ENCODE measurements around the gene MYOCOS. TPM values are rescaled to one million over a fixed set of nuclear protein-coding genes. Genes with fewer than 3 reads are reported as not detected.
"Not testable (repeated sequence)": the region's sequence is repeated elsewhere in the genome, so short reads cannot be mapped to it uniquely, and the experiment has no call there.

Gene MYOCOS
- total RNA-seq, 1 experiment from 2014 or later: not detected

- DNase-seq (ENCODE audit: low spot score): no peak
Measured at GRCh38 chr1:171625225-171625624, 3.2 kb downstream of the MYOCOS start.

DNA sequence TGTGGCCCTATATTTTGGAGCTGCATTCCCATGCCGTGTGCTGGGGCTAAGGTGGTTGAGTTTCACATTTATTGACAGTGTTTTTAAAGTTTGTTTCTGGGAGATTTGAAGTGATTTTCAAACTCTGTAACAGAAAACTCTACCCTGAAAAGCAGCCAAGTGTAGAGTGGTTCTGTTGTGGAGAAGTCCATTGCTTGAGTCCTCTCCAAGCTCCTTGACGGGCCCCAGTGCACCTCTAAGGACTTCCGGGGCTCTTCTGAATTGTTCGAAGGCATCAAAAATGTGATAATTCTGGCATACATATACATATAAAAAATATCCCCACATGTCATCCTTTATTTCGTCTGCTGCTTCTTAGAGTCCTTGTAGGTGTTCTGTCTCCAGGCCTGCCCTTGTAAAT, 5.0 kb downstream of the MYOCOS start:
- no peak for DNase-seq (ENCODE audit: low spot score)

GRCh38 chr1:171628225-171628624, 6.2 kb downstream of the MYOCOS start:
- DNase-seq (ENCODE audit: low spot score): no peak

DNA sequence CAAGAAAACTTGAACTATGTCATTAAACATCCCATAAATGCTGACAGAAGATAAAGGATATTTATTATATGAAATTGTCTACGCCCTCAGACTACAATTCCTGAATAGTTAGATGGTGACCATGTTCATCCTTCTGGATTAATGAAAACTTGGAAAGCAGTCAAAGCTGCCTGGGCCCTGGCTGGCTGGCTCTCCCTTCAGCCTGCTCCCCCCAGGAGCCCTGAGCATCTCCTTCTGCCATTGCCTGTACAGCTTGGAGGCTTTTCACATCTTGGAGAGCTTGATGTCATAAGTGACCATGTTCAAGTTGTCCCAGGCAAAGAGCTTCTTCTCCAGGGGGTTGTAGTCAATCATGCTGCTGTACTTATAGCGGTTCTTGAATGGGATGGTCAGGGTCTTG, 13.6 kb downstream of the MYOCOS start:
- no peak for DNase-seq (ENCODE audit: low spot score)

DNA sequence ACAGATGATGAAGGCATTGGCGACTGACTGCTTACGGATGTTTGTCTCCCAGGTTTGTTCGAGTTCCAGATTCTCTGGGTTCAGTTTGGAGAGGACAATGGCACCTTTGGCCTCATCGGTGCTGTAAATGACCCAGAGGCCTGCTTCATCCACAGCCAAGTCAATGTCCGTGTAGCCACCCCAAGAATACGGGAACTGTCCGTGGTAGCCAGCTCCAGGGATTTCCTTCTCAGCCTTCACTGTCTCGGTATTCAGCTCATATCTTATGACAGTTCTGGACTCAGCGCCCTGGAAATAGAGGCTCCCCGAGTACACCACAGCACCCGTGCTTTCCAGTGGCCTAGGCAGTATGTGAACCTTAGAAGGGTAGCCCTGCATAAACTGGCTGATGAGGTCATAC, 14.1 kb downstream of the MYOCOS start:
- DNase-seq (ENCODE audit: low spot score): peak; percentile 23

DNA sequence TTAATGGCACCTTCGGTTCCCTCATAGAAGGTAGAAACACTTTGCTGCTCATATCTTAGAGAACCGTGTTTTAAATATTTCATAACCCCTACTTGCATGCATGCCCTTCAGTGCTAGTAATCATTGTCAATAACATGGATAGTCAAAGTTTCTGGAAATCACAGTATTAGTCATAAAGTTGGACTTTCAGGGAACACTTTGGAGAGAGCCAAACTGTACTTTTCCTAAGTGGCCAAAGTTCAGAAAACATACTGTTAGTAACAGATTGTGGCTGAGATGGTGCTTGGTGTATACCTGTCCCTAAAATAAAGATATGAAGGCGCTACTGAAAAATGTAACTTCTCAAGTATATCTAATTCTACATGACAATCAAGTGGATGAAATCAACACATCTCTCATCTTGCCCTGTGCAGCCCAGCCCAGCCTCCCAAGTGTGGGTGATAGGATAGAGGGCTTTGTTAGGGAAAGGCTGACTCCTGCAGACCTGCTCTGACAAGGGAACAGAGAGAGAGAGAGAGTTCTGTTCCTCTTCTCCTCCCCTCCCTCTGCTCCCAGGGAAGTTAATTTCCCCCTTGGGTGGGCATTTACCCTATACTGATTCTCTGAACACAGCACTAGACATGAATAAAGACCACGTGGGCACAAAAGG, 16.0 kb downstream of the MYOCOS start:
- no peak for DNase-seq (ENCODE audit: low spot score)

DNA sequence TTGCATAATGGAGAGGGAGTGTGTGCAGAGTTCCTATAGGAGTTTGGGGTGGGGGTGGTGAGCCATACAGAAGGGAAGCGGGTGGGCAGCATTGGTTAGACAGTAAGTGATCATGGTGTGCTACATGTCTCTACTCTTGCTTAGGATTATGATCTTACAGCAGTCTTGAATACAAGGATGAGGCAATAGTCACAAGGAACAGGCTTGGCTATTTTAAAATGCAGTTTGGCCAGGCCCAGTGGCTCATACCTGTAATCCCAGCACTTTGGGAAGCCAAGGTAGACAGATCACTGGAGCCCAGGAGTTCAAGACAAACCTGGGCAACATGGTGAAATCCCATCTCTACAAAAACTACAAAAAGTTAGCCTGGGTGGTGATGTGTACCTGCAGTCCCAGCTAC, 18.2 kb downstream of the MYOCOS start:
- DNase-seq (ENCODE audit: low spot score): no peak

GRCh38 chr1:171641076-171641864, 19.2 kb downstream of the MYOCOS start:
- DNase-seq (ENCODE audit: low spot score): no peak

- no peak for DNase-seq (ENCODE audit: low spot score)
Measured at GRCh38 chr1:171642197-171642596, 20.2 kb downstream of the MYOCOS start.

- DNase-seq (ENCODE audit: low spot score): no peak
Measured at GRCh38 chr1:171643156-171643555, 21.1 kb downstream of the MYOCOS start.

GRCh38 chr1:171644805-171645483, 22.9 kb downstream of the MYOCOS start:
- peak; percentile 90 for DNase-seq (ENCODE audit: low spot score)

- no peak for DNase-seq (ENCODE audit: low spot score)
Measured at GRCh38 chr1:171645553-171646248, 23.7 kb downstream of the MYOCOS start.

DNA sequence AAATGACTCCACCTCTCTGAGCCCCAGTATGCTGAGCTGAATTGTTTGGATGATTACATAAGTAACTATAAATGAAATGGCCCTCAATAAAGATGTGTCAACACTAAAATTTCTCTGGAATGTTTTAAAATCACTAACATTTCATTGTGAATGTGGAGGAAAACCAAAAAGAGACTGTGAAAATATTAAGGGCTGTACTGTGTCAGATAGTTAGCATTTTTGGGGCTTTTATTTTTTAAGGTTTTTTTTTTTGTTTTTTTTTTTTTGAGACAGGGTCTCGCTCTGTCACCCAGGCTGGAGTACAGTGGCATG, 24.2 kb downstream of the MYOCOS start:
- no peak for DNase-seq (ENCODE audit: low spot score)

DNA sequence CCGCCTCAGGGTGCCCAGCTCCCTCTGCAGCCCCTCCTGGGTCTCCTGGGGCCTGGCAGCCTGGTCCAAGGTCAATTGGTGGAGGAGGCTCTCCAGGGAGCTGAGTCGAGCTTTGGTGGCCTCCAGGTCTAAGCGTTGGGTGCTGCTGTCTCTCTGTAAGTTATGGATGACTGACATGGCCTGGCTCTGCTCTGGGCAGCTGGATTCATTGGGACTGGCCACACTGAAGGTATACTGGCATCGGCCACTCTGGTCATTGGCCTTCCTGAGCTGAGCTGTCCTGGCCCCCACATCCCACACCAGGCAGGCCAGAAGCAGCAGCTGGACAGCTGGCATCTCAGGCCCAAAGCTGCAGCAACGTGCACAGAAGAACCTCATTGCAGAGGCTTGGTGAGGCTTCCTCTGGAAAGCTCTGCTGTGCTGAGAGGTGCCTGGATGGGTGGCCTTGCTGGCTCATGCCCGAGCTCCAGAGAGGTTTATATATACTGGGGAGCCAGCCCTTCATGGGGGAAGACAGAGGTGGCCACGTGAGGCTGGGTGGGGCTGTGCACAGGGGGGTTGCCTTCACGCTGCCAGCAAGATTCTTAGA, 30.3 kb downstream of the MYOCOS start, which contains the start of gene MYOC:
TSS of gene MYOC (minus strand) at position 455 of the 589 bp plus-strand sequence. CDS start at position 378, 77 bp downstream.
- no peak for DNase-seq (ENCODE audit: low spot score)

GRCh38 chr1:171653796-171654195, 31.8 kb downstream of the MYOCOS start:
- DNase-seq (ENCODE audit: low spot score): no peak

GRCh38 chr1:171654201-171654941, 32.3 kb downstream of the MYOCOS start:
- DNase-seq (ENCODE audit: low spot score): peak; percentile 16

- peak; percentile 14 for DNase-seq (ENCODE audit: low spot score)
Measured at GRCh38 chr1:171654942-171655745, 33.1 kb downstream of the MYOCOS start.

DNA sequence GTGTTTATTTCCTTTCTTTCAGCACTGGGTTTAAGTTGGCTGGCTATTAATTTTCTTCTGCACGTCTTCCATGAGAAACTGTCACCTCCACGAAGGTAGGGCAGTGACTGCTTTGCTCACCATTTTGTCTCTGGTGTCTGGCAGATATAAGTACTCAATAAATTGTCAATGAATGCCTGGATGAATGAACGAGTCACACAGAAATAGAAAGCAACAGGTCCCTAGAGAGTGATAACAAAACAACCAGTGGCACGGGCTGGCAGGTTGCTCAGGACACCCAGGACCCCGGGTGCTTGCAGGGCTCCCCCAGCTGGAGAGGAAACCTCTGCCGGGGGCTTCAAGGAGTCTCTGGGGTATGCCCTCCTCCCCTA, 33.7 kb downstream of the MYOCOS start:
- no peak for DNase-seq (ENCODE audit: low spot score)

DNA sequence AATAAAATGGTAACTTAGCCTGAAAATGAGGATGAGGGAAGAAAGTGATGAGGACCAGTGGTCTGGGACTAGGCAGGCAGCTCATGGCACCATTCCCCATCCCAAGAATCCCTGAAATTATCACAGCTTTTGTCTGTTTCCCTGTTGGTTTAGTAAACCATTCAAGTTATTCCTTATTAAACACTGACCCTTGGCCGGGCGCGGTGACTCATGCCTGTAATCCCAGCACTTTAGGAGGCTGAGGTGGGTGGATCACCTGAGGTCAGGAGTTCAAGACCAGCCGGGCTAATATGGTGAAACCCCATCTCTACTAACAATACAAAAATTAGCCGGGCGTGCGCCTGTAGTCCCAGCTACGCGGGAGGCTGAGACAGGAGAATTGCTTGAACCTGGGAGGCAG, 34.2 kb downstream of the MYOCOS start:
- DNase-seq (ENCODE audit: low spot score): not testable (repeated sequence)

DNA sequence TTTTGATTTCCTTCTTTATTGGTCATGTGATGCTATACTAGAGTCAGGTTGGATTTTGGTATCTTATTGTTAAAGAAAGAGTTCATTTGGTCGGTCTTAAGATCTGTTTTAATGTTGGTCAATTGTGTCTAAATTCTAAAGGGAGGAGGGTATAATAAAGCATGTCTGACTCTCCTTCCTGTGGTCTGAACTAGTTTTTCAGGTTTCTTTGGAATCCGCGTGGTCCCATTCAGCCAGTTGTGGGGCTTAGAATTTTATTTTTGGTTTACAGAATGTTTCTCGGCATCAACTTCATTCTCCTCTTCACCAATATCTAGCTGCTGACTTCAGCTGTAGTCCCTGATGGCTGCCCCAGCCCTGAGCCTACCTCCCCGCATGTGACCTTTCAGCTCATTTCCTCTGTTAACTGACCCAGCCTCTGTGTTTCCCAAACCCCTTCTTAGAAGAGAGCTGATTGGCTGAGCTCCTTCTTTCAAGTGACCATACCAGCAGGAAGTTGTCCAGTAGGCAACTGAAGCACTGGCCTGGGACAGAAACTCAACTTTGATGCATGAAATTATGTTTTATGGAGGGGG, 39.1 kb downstream of the MYOCOS start:
- DNase-seq (ENCODE audit: low spot score): no peak
